Nephron (organoid): ENCODE measurements around the gene SHB.
A peak's percentile ranks its signal among the peaks of the same experiment; 100 is the strongest.
"Not testable (repeated sequence)": the region's sequence is repeated elsewhere in the genome, so short reads cannot be mapped to it uniquely, and the experiment has no call there.

ENCODE experiments used
- H3K27ac Mint-ChIP-seq, 3 experiments: 2 replicates each; pipeline ENCODE4 v1.8.0; 2020; ENCODE audit warnings: mixed read lengths in 3 of 3, mild to moderate bottlenecking in 2 of 3, moderate library complexity in 1 of 3
- H3K27me3 Mint-ChIP-seq: 2 replicates; pipeline ENCODE4 v1.8.0; 2021; ENCODE audit warnings: low read depth, mild to moderate bottlenecking, moderate library complexity, mixed read lengths
- H3K36me3 Mint-ChIP-seq: 2 replicates; pipeline ENCODE4 v1.8.0; 2020; ENCODE audit warnings: low read depth, mixed read lengths
- H3K4me1 Mint-ChIP-seq: 2 replicates; pipeline ENCODE4 v1.8.0; 2020; ENCODE audit warnings: mixed read lengths
- H3K4me3 Mint-ChIP-seq, 3 experiments: 2 replicates each; pipeline ENCODE4 v1.8.0; 2020; ENCODE audit warnings: mild to moderate bottlenecking in 3 of 3, mixed read lengths in 3 of 3, moderate library complexity in 2 of 3
- H3K9me3 Mint-ChIP-seq: 2 replicates; pipeline ENCODE4 v1.8.0; 2020; ENCODE audit warnings: mixed read lengths
- TF ChIP-seq, protein P1 (sequence below), 3 experiments: fragments of 200-600 bp; sonication (generic); IDR thresholded peaks; one replicate each; pipeline ENCODE4 v1.5.0; 2021; ENCODE audit warnings: antibody characterized with exemption in 3 of 3; ENCODE audit not compliant: unreplicated experiment in 3 of 3

SHB gene

DNA sequence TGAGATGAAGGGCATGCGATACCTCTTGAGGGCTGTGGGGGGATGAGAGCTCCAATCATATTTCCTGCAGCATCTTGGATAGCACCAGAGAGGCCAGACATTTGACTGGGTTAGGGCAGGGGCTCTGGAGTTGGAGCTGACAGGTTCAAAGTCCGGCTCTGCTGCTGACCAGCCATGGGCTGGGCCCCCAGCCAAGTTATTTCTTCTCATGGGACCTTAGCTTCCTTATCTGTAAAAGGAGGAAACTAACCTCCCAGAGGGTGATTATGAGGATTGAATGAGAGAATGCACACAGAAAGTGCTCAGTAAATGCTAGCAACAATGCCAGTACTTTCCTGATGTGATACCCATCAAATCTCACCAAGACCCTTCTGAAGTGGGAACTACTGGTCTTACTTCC is 99.9 kb downstream of the SHB start:
- TF ChIP-seq, protein P1, sequence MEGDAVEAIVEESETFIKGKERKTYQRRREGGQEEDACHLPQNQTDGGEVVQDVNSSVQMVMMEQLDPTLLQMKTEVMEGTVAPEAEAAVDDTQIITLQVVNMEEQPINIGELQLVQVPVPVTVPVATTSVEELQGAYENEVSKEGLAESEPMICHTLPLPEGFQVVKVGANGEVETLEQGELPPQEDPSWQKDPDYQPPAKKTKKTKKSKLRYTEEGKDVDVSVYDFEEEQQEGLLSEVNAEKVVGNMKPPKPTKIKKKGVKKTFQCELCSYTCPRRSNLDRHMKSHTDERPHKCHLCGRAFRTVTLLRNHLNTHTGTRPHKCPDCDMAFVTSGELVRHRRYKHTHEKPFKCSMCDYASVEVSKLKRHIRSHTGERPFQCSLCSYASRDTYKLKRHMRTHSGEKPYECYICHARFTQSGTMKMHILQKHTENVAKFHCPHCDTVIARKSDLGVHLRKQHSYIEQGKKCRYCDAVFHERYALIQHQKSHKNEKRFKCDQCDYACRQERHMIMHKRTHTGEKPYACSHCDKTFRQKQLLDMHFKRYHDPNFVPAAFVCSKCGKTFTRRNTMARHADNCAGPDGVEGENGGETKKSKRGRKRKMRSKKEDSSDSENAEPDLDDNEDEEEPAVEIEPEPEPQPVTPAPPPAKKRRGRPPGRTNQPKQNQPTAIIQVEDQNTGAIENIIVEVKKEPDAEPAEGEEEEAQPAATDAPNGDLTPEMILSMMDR (IDR thresholded peaks at IDR 0.05; ENCODE audit: unreplicated experiment in 3 of 3): no peak
- Mint-ChIP-seq H3K9me3 (no peaks in the 10 kb centered on the region), H3K4me1 (peaks cover 32% of the 10 kb centered on the region), H3K27ac (peak overlapping the region; percentile 11 to 22 (median 16)), H3K36me3 (peaks cover 5% of the 10 kb centered on the region), H3K27me3 (no peaks in the 10 kb centered on the region), H3K4me3 (no peak overlapping the region)

DNA sequence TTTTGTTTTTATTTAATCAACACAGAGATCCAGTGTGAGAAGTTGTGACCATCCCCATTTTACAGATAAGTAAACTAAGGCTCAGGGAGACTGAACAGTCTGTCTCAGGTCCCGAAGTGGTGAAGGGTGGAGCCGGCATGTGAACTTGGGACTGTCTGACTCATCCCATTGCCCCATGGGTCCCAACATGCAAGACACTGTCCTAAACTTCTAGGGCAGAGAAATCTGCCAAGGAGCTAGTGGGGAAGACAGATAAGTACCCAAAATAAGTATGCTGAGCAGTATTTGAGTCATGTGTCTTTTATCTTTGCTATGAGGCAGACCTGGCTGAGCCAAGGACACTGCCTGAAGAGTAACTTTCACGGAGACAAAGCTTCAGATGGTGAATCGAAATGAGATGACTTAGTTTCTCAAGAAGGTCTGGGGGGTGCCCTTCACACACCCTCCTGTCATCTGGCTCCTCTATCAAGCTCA is 100.8 kb downstream of the SHB start:
- Mint-ChIP-seq H3K27ac (peak overlapping the region in 2 of 3 experiments; percentile 22 to 33), H3K4me1 (peaks cover 37% of the 10 kb centered on the region), H3K27me3 (no peaks in the 10 kb centered on the region), H3K9me3 (no peaks in the 10 kb centered on the region), H3K36me3 (peaks cover 5% of the 10 kb centered on the region), H3K4me3 (no peak overlapping the region)
- TF ChIP-seq, protein P1 (IDR thresholded peaks at IDR 0.05; ENCODE audit: unreplicated experiment in 3 of 3): no peak

DNA sequence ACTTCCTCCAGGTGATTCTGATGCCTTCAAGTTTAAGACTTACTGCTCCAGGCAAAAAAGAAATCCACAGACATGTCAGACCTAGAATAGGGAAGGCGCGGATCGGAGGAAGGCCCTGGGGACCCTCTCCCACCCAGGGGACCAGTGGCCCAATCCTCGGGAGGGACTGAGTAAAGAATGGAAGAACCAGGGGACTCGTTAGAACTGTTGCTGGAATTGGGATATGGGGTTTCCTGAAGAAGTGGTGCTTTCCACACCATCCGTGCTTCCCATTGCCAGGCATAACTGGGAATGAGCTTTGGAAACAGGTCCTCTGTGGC is 101.3 kb downstream of the SHB start:
- Mint-ChIP-seq H3K4me1 (peaks cover 36% of the 10 kb centered on the region), H3K27ac (peak overlapping the region; percentile 22 to 98 (median 96)), H3K27me3 (no peaks in the 10 kb centered on the region), H3K4me3 (no peak overlapping the region), H3K36me3 (peaks cover 5% of the 10 kb centered on the region), H3K9me3 (no peaks in the 10 kb centered on the region)
- TF ChIP-seq, protein P1 (IDR thresholded peaks at IDR 0.05; ENCODE audit: unreplicated experiment in 3 of 3): no peak

DNA sequence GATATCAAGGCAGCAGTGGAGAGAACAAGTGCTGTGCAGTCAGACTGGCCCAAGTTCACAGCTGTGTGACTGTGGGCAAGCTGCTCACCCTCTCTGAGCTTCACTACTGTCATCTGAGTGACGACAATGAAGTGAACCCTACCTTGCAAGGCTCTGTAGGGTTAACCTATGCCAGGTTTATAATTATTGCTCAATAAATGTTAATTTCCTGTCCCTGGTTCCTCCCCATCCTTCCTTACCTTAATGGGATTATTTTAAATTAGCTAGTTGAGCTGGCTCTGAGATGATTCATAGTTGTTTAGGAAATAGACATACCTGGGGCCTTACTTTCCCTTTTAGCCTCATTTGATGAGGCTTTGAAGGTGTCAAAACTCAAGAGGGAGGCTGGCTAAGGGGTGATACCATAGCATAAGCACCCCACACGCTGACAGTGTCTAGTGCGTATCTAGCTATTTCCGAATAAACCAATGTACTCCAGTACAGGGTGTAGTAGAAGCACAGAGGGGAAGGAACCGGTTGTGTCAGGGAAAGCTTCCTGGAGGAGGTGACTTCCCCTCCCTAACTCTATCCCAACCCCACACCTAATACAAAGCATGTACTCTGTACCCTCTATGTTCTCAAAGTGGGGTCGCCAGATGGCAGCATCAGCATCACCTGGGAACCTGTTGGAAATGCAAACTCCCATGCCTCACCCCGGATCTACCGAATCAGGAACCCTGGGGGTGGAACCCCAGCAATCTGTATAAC is 101.8 kb downstream of the SHB start:
- Mint-ChIP-seq H3K9me3 (no peaks in the 10 kb centered on the region), H3K36me3 (no peaks in the 10 kb centered on the region), H3K4me3 (no peak overlapping the region), H3K27ac (peak overlapping the region; percentile 22 to 98 (median 96)), H3K4me1 (peaks cover 31% of the 10 kb centered on the region), H3K27me3 (no peaks in the 10 kb centered on the region)
- TF ChIP-seq, protein P1 (IDR thresholded peaks at IDR 0.05; ENCODE audit: unreplicated experiment in 3 of 3): no peak

DNA sequence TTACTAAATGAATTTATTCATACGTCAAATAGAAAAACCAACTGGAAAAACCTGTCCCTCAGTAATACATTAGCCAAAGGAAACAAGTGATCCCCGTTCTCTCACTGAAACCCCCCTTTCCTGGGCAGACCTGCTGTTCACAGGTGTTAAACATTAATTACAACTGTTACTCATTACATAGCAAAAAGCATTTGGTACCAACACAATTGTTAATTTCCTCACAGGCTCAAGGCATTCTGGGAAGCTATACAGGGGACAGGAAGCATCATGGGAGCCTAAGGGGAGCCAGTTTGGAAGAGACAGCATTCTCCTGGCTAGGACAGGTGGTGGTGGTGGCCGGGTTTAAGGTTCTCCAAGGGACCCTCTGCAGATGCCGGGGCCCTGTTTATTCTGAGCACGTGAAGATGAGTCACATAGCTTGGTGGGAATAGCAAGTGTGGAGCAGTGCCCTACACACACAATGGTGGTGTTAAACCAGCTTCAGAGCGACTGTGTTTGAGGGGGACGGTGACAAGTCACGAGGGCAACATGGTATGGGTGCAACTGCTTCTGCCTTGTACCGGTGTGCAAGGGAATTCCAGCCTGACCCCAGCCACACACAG is 102.5 kb downstream of the SHB start:
- H3K36me3 Mint-ChIP-seq: no peaks in the 10 kb centered on the region

DNA sequence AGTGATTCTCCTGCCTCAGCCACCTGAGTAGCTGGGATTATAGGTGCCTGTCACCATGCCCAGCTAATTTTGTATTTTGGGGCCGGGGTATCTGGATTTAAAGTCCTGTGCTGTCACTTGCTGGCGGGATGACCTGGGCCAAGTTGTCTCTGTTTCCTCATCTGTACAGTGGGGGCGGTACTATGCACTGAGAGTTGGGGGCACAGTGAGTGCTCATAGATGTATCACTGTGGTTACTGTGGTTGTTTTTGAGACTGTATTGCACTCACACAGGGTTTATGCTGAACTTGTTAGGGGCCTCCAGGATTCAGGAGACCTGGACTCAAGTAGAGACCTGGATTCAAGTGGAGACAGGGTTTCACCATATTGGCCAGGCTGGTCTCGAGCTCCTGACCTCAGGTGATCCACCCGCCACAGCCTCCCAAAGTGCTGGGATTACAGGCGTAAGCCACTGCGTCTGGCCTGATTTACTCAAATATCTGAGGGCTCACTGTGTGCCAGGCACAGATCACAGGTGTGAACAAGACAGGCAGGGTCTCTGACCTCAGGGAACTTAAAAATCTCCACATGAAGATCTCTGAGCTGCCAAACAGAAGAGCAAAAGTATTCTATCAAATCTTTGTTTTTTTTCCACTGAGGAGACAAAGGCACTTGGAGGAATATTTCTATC is 103.2 kb downstream of the SHB start:
- not testable (repeated sequence) for H3K27me3 Mint-ChIP-seq, H3K36me3 Mint-ChIP-seq, H3K9me3 Mint-ChIP-seq

More for the DNA sequence above, 102.5 kb downstream of the SHB start:
- Mint-ChIP-seq H3K9me3 (no peaks in the 10 kb centered on the region), H3K27me3 (no peaks in the 10 kb centered on the region), H3K4me3 (no peak overlapping the region), H3K27ac (peak overlapping the region; percentile 92 to 98 (median 96)), H3K4me1 (peaks cover 31% of the 10 kb centered on the region)
- TF ChIP-seq, protein P1 (IDR thresholded peaks at IDR 0.05; ENCODE audit: unreplicated experiment in 3 of 3): no peak

More for the DNA sequence above, 103.2 kb downstream of the SHB start:
- Mint-ChIP-seq H3K4me1 (peaks cover 31% of the 10 kb centered on the region), H3K27ac (peak overlapping the region; percentile 92 to 98 (median 96))
- not testable (repeated sequence) for H3K4me3 Mint-ChIP-seq
